Vagina (tissue), 2 donors: ENCODE results near the gene SPATA46.

ENCODE experiments used
- CTCF ChIP-seq, 3 experiments: fragments of 450-650 bp in 2 of 3; fragments of 200-600 bp in 1 of 3; sonication (generic) in 1 of 3; IDR thresholded peaks; one replicate each; pipeline ENCODE4 v1.5.1; 2017 to 2019; ENCODE audit warnings: antibody characterized with exemption in 3 of 3, mild to moderate bottlenecking in 2 of 3, moderate library complexity in 2 of 3
- POLR2A ChIP-seq, 2 donors: fragments of 450-650 bp; IDR thresholded peaks; one replicate each; pipeline ENCODE4 v1.6.1; 2017; ENCODE audit warnings: antibody characterized with exemption in 2 of 2, mild to moderate bottlenecking in 2 of 2, moderate library complexity in 2 of 2
- POLR2AphosphoS5 ChIP-seq, 2 donors: sonication (generic); formaldehyde crosslinking; IDR thresholded peaks; one replicate each; pipeline ENCODE4 v1.9.0; 2017; ENCODE audit warnings: antibody characterized with exemption in 2 of 2, mild to moderate bottlenecking in 2 of 2, low read depth in 1 of 2; ENCODE audit not compliant: insufficient read depth in 1 of 2

GRCh38 chr1:162420120-162420519 is 43.5 kb upstream of the SPATA46 start:
- TF ChIP-seq POLR2A (IDR thresholded peaks at IDR 0.05) = no peak
- TF ChIP-seq CTCF (IDR thresholded peaks at IDR 0.05) = no peak
- no peak for TF ChIP-seq POLR2AphosphoS5 (IDR thresholded peaks at IDR 0.05; ENCODE audit: insufficient read depth in 1 of 2, low read depth in 1 of 2)
